ENCODE data around the gene PIK3C2G.

PIK3C2G gene

DNA sequence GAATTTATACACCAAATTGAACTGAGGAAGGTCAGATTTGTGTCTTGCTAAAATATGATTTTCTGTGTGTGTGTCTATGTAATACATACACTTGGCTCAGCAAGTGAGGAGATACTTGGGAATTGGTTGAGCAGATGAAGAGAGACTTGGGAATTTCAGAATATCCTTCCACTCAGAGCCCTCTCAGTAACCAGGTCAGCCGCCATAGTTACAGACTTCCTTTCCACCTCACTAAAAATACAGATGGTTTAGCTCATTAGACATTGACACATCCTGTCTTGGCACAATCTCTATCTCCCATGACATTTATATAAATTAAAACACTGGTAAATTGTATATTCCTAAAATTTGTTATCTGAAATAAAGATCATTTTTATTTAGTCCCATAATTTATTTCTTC lies 15.9 kb downstream of the PIK3C2G start:
- H3K27ac ChIP-seq (ENCODE audit: low read depth, low read length), result no peak overlapping the region
- no peaks in the 10 kb centered on the region for H3K27me3 ChIP-seq (ENCODE audit: control insufficient read depth in 1 of 2, insufficient read depth in 2 of 2, low read length in 2 of 2)
- no peak overlapping the region for H3K4me3 ChIP-seq (ENCODE audit: low read depth in 1 of 2, low read length in 2 of 2)
- no peaks in the 10 kb centered on the region for H3K9me3 ChIP-seq (ENCODE audit: low read length)
- H3K36me3 ChIP-seq (ENCODE audit: insufficient read depth, low read length), result no peaks in the 10 kb centered on the region
- no peak overlapping the region for H3K9ac ChIP-seq (ENCODE audit: low read length)
- H3K4me1 ChIP-seq (ENCODE audit: insufficient read depth, low read length), result no peaks in the 10 kb centered on the region

DNA sequence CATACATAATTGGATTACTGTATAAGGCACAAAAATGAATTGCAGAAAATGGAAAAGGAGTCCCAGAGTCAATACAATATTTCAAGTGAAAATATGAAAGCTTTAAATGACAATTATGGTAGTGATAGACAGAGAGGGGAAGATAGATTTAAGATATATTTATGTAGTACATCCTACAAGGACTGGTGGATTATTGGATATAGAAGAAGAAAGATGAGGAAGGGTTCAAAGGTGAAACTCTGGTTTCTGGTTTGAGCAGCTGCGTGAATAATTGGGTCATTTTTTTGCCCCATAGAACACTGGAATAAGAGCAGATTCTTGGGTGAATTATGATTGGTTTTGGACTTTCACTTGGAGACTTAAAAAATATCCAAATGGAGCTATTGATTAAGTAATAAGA lies 19.4 kb downstream of the PIK3C2G start:
- Histone ChIP-seq H3K27ac (ENCODE audit: low read depth, low read length) (no peak overlapping the region), H3K27me3 (ENCODE audit: control insufficient read depth in 1 of 2, insufficient read depth in 2 of 2, low read length in 2 of 2) (no peaks in the 10 kb centered on the region), H3K4me1 (ENCODE audit: insufficient read depth, low read length) (no peaks in the 10 kb centered on the region), H3K9ac (ENCODE audit: low read length) (no peak overlapping the region), H3K9me3 (ENCODE audit: low read length) (peaks cover 2% of the 10 kb centered on the region), H3K36me3 (ENCODE audit: insufficient read depth, low read length) (no peaks in the 10 kb centered on the region), H3K4me3 (ENCODE audit: low read depth in 1 of 2, low read length in 2 of 2) (no peak overlapping the region)

DNA sequence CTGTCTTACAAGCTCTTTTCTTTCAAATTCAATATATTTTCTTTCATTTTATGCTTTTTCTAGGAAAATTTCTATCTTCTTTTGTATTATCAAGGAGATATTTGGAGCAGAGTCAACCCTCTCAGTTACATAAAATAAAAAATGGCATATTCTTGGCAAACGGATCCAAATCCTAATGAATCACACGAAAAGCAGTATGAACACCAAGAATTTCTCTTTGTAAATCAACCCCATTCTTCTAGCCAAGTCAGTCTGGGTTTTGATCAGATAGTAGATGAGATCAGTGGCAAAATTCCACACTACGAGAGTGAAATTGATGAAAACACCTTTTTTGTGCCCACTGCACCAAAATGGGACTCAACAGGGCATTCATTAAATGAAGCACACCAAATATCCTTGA lies 20.6 kb downstream of the PIK3C2G start:
- H3K9ac ChIP-seq (ENCODE audit: low read length), result no peak overlapping the region
- H3K9me3 ChIP-seq (ENCODE audit: low read length), result peaks cover 5% of the 10 kb centered on the region
- H3K27ac ChIP-seq (ENCODE audit: low read depth, low read length), result no peak overlapping the region
- H3K36me3 ChIP-seq (ENCODE audit: insufficient read depth, low read length), result no peaks in the 10 kb centered on the region
- no peaks in the 10 kb centered on the region for H3K4me1 ChIP-seq (ENCODE audit: insufficient read depth, low read length)
- no peak overlapping the region for H3K4me3 ChIP-seq (ENCODE audit: low read depth in 1 of 2, low read length in 2 of 2)
- no peaks in the 10 kb centered on the region for H3K27me3 ChIP-seq (ENCODE audit: control insufficient read depth in 1 of 2, insufficient read depth in 2 of 2, low read length in 2 of 2)

DNA sequence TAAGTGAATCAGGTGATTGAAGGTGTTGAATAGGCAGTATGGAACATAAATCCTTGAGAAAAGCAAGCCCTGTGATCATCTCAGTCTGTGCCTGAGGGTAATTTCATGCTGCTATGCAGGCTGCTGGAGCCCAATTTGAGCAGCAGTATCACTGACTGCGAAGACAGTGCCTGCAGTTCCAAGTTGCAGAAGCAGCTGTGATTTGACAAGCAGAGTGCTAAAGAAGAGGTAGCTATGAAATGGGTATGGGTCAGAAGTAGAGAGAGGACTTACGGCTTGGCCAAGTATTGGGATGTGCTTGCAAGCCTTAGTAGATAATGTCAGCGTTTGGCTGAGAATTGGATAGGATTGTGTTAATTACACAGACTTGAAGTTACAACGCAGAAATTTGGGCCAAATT lies 22.5 kb downstream of the PIK3C2G start:
- Histone ChIP-seq H3K27me3 (ENCODE audit: control insufficient read depth in 1 of 2, insufficient read depth in 2 of 2, low read length in 2 of 2) (no peaks in the 10 kb centered on the region), H3K4me1 (ENCODE audit: insufficient read depth, low read length) (no peaks in the 10 kb centered on the region), H3K36me3 (ENCODE audit: insufficient read depth, low read length) (no peaks in the 10 kb centered on the region), H3K9me3 (ENCODE audit: low read length) (peaks cover 5% of the 10 kb centered on the region), H3K9ac (ENCODE audit: low read length) (no peak overlapping the region), H3K4me3 (ENCODE audit: low read depth in 1 of 2, low read length in 2 of 2) (no peak overlapping the region), H3K27ac (ENCODE audit: low read depth, low read length) (no peak overlapping the region)

DNA sequence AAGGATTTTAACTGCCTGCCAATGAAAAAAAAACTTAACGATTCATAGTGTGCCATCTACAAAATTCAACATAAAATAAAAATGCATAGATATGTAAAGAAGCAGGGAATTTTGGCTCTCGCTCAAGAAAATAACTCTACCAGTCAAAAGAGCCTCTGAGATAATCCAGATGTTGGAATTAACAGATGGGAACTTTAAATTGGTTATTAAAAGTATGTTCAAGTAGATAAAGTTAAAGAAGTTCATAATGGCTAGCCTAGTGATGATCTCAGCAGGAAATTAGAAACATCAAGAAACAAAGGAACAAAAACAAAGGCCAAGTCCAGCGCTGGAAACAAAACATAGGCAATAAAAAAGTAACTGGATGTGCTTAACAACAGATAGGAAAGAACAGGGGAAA lies 23.1 kb downstream of the PIK3C2G start:
- Histone ChIP-seq H3K36me3 (ENCODE audit: insufficient read depth, low read length) (no peaks in the 10 kb centered on the region), H3K27me3 (ENCODE audit: control insufficient read depth in 1 of 2, insufficient read depth in 2 of 2, low read length in 2 of 2) (no peaks in the 10 kb centered on the region), H3K4me3 (ENCODE audit: low read depth in 1 of 2, low read length in 2 of 2) (no peak overlapping the region), H3K9ac (ENCODE audit: low read length) (no peak overlapping the region), H3K9me3 (ENCODE audit: low read length) (peaks cover 5% of the 10 kb centered on the region), H3K4me1 (ENCODE audit: insufficient read depth, low read length) (no peaks in the 10 kb centered on the region), H3K27ac (ENCODE audit: low read depth, low read length) (no peak overlapping the region)

DNA sequence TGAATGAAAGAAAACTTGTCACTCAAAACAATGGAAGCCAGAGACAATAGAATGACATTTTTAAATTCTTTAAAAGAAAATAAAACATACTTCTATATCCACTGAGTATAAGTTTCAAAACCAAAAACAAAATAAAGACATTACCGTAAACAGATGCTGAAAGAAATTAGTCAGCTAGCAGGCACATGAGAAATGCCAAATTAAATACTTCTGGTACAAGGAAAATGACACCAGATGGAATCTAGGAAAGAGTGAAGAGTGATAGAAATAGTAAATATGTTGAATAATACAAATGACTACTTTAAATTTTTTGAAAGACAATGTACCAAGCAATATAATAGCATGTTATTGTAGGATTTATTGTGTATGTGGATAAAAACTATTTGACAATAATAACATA lies 23.8 kb downstream of the PIK3C2G start:
- Histone ChIP-seq H3K27me3 (ENCODE audit: control insufficient read depth in 1 of 2, insufficient read depth in 2 of 2, low read length in 2 of 2) (no peaks in the 10 kb centered on the region), H3K4me1 (ENCODE audit: insufficient read depth, low read length) (no peaks in the 10 kb centered on the region), H3K27ac (ENCODE audit: low read depth, low read length) (no peak overlapping the region), H3K9ac (ENCODE audit: low read length) (no peak overlapping the region), H3K36me3 (ENCODE audit: insufficient read depth, low read length) (no peaks in the 10 kb centered on the region), H3K9me3 (ENCODE audit: low read length) (peaks cover 5% of the 10 kb centered on the region), H3K4me3 (ENCODE audit: low read depth in 1 of 2, low read length in 2 of 2) (no peak overlapping the region)

DNA sequence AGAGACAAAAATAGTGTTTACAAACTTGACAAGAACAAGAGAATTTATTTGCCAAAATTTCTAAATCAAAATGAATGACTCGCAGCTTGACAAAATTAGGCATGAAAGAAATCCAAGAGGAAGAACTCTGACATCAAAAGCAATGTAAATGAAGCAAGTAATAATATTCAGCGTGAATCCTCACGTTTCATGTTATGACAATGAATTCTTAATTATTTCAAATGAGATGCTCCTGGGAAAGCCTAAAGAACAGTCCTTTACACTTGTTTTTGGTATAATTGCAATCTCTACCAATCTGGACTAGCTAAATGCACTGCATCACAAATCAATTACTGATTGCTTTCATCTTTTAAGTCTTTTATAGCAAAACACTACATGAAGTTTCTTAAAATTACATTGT lies 29.1 kb downstream of the PIK3C2G start:
- Histone ChIP-seq H3K4me1 (ENCODE audit: insufficient read depth, low read length) (no peaks in the 10 kb centered on the region), H3K27ac (ENCODE audit: low read depth, low read length) (no peak overlapping the region), H3K36me3 (ENCODE audit: insufficient read depth, low read length) (no peaks in the 10 kb centered on the region), H3K4me3 (ENCODE audit: low read depth in 1 of 2, low read length in 2 of 2) (no peak overlapping the region), H3K9me3 (ENCODE audit: low read length) (peaks cover 5% of the 10 kb centered on the region), H3K27me3 (ENCODE audit: control insufficient read depth in 1 of 2, insufficient read depth in 2 of 2, low read length in 2 of 2) (no peaks in the 10 kb centered on the region), H3K9ac (ENCODE audit: low read length) (no peak overlapping the region)

DNA sequence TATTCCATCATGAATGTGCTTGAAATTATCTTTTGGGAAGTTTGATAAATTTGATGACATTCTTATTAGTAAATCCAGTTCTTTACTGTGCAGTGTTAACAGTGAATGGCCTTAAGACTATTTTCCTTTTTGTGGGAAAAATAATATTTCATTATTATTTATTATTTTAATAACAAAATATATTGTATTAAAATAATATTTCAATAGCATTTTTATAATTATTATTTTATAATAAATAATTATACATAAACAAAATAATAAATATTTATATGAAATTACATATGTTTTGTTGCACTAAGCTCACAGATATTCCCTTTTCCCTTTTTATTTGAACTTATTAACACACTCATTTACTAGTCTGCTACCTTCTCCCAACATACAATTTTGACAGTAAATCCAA lies 33.6 kb downstream of the PIK3C2G start:
- H3K27me3 ChIP-seq (ENCODE audit: control insufficient read depth in 1 of 2, insufficient read depth in 2 of 2, low read length in 2 of 2), result no peaks in the 10 kb centered on the region
- no peaks in the 10 kb centered on the region for H3K9me3 ChIP-seq (ENCODE audit: low read length)
- H3K36me3 ChIP-seq (ENCODE audit: insufficient read depth, low read length), result no peaks in the 10 kb centered on the region

DNA sequence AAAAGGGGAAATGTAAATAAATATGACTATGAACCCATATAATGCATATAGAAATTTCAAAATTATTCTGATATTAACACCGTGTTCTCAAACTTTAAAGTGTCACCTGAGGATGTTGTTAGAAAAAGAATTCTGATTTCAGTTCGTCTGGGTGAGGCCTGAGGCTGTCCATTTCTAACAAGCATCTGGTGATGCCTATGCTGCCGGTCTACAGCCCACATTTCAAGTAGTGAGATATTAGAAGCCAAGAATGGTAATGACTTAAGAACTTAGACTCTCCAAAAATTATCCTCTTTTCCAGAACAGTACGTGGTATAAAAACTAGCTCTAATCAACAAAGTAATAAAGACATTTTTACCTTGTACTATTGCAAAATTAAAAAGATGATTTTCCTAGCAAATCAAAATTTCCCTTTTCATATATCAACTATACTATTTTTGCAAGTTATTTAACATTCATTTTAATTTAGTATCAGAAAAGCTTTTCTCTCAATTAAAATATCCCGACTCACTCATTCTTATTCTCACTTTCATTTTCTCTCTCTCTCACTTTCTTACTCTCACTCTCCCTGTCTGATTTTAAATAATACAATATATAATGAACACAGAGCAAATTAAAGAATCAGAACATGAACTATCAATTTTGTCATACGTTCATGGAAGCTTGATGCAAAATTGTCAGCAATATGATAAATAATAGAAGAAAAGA lies 35.0 kb downstream of the PIK3C2G start:
- Histone ChIP-seq H3K27me3 (ENCODE audit: control insufficient read depth in 1 of 2, insufficient read depth in 2 of 2, low read length in 2 of 2) (no peaks in the 10 kb centered on the region), H3K36me3 (ENCODE audit: insufficient read depth, low read length) (no peaks in the 10 kb centered on the region), H3K4me1 (ENCODE audit: insufficient read depth, low read length) (no peaks in the 10 kb centered on the region), H3K9ac (ENCODE audit: low read length) (peak overlapping the region; percentile 21), H3K27ac (ENCODE audit: low read depth, low read length) (peak overlapping the region; percentile 24), H3K9me3 (ENCODE audit: low read length) (no peaks in the 10 kb centered on the region), H3K4me3 (ENCODE audit: low read depth in 1 of 2, low read length in 2 of 2) (peak overlapping the region in 1 of 2 donors; percentile 18)

More for the DNA sequence above, 33.6 kb downstream of the PIK3C2G start:
- H3K9ac ChIP-seq (ENCODE audit: low read length), result no peak overlapping the region
- no peaks in the 10 kb centered on the region for H3K4me1 ChIP-seq (ENCODE audit: insufficient read depth, low read length)
- no peak overlapping the region for H3K4me3 ChIP-seq (ENCODE audit: low read depth in 1 of 2, low read length in 2 of 2)
- no peak overlapping the region for H3K27ac ChIP-seq (ENCODE audit: low read depth, low read length)

DNA sequence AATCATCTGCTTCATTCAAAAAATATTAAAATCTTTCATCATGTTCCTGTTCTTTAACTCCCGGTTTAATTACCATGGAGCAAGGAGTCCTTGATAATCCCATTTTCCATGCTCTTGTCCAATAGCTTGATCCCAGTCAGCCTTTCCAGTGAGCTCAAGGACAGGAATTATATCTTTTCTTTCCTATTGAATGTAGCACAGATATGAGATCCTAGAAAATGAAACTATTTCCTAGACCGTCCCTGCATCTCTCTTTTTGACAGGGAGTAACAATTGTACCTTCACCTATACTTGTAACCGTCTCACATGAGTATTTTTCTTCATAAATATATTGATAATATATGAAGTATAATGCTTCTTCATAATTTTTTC lies 35.6 kb downstream of the PIK3C2G start:
- Histone ChIP-seq H3K27me3 (ENCODE audit: control insufficient read depth in 1 of 2, insufficient read depth in 2 of 2, low read length in 2 of 2) (no peaks in the 10 kb centered on the region), H3K36me3 (ENCODE audit: insufficient read depth, low read length) (no peaks in the 10 kb centered on the region), H3K9me3 (ENCODE audit: low read length) (peaks cover 2% of the 10 kb centered on the region), H3K9ac (ENCODE audit: low read length) (peak overlapping the region; percentile 21), H3K4me3 (ENCODE audit: low read depth in 1 of 2, low read length in 2 of 2) (peak overlapping the region in 1 of 2 donors; percentile 18), H3K4me1 (ENCODE audit: insufficient read depth, low read length) (no peaks in the 10 kb centered on the region), H3K27ac (ENCODE audit: low read depth, low read length) (peak overlapping the region; percentile 24)

DNA sequence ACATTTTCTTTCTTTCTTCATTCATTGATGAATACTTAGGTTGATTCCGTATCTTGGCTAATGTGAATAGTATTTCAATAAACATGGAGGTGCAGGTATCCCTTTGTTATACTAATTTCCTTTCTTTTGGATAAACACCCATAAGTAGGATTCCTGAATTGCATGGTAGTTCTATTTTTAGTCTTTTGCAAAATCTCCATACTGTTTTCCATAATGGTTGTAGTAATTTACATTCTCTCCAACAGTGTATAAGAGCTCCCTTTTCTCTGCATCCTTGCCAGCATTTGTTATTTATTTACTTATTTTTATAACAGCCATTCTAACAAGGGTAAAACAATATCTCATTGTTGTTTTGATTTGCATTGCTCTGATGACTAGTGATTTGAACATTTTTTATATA lies 36.6 kb downstream of the PIK3C2G start:
- H3K9ac ChIP-seq (ENCODE audit: low read length), result no peak overlapping the region
- H3K9me3 ChIP-seq (ENCODE audit: low read length), result peaks cover 3% of the 10 kb centered on the region
- H3K36me3 ChIP-seq (ENCODE audit: insufficient read depth, low read length), result no peaks in the 10 kb centered on the region
- no peaks in the 10 kb centered on the region for H3K27me3 ChIP-seq (ENCODE audit: control insufficient read depth in 1 of 2, insufficient read depth in 2 of 2, low read length in 2 of 2)
- no peaks in the 10 kb centered on the region for H3K4me1 ChIP-seq (ENCODE audit: insufficient read depth, low read length)
- no peak overlapping the region for H3K4me3 ChIP-seq (ENCODE audit: low read depth in 1 of 2, low read length in 2 of 2)
- no peak overlapping the region for H3K27ac ChIP-seq (ENCODE audit: low read depth, low read length)

DNA sequence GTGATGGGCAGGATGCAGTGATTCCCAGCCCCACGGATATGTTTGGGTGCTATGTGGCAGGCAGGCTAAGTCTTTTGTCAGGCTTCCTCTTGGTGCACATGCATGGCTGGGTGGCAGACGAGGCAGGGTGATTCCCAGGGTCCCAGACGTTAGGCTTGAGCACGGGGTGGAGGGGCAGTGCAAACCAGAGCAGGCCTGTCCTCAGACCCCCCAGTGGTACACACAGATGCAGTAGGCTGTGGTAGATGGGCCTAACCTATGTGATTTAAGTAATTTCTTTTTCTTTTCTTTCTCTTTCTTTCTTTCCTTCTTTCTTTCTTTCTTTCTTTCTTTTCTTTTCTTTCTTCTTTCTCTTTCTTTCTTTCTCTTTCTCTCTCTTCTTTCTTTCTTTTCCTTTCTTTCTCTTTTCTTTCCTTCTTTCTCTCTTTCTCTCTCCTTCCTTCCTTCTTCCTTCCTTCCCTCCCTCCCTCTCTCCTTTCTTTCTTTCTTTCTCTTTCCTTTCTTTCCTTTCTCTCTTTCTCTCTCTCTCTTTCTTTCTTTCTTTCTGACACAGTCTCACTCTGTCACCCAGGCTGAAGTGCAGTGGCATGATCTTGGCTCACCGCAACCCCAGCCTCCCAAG lies 41.6 kb downstream of the PIK3C2G start:
- no peaks in the 10 kb centered on the region for H3K36me3 ChIP-seq (ENCODE audit: insufficient read depth, low read length)
- H3K27ac ChIP-seq (ENCODE audit: low read depth, low read length), result no peak overlapping the region
- no peak overlapping the region for H3K4me3 ChIP-seq (ENCODE audit: low read depth in 1 of 2, low read length in 2 of 2)
- H3K9ac ChIP-seq (ENCODE audit: low read length), result no peak overlapping the region
- peaks cover 3% of the 10 kb centered on the region for H3K9me3 ChIP-seq (ENCODE audit: low read length)
- H3K27me3 ChIP-seq (ENCODE audit: control insufficient read depth in 1 of 2, insufficient read depth in 2 of 2, low read length in 2 of 2), result no peaks in the 10 kb centered on the region
- no peaks in the 10 kb centered on the region for H3K4me1 ChIP-seq (ENCODE audit: insufficient read depth, low read length)

Data from muscle layer of colon (tissue), 2 donors.